Lower leg skin (tissue), 4 donors: Measurements from ENCODE around the gene ATP5PB. TPM values are rescaled to one million over a fixed set of nuclear protein-coding genes. Genes with fewer than 3 reads are reported as not detected.
A peak's percentile ranks its signal among the peaks of the same experiment; 100 is the strongest.

Experiments
- DNase-seq, 2 donors: peaks; one replicate each; pipeline ENCODE4 v3.0.0-alpha.2; 2019; ENCODE audit warnings: low spot score in 2 of 2
- H3K4me3 ChIP-seq: fragments of 200-600 bp; sonication (generic); 2 replicates; pipeline ENCODE4 v1.5.1; 2017; ENCODE audit warnings: mild to moderate bottlenecking, low read depth; ENCODE audit not compliant: poor library complexity, severe bottlenecking
- POLR2A ChIP-seq, 2 donors: fragments of 450-650 bp; IDR thresholded peaks; one replicate each; pipeline ENCODE4 v1.6.1; 2016 to 2017; ENCODE audit warnings: antibody characterized with exemption in 2 of 2, mild to moderate bottlenecking in 1 of 2, moderate library complexity in 1 of 2
- WGBS, 2 donors: methylation state at CpG; one replicate each; pipeline ENCODE4 v1.1.5; 2018; 5-methylcytosine and 5-hydroxymethylcytosine counted together
- intact Hi-C: fragments of 100-400 bp; cut with DNase I; formaldehyde crosslinking; loops from one replicate; pipeline ENCODE4 v1.15.0; 2023; ENCODE audit warnings: low total_unique reads
- total RNA-seq, 4 donors: library from RNA; depleted of rRNA; stranded (reverse); fragments of >200 nt; gene quantifications; one replicate each; pipeline ENCODE4 v1.1.0, GENCODE V29; 2016
- TF ChIP-seq, protein P1 (sequence below), 3 donors: fragments of 450-650 bp; IDR thresholded peaks; one replicate each; pipeline ENCODE4 v1.5.1; 2016; ENCODE audit warnings: antibody characterized with exemption in 3 of 3, mild to moderate bottlenecking in 3 of 3, moderate library complexity in 2 of 3

The ATP5PB gene
- total RNA-seq, 4 donors from 2014 or later, result 113 to 219 (median 153) TPM

GRCh38 chr1:111505641-111506119, 56.4 kb downstream of the ATP5PB start:
- 79 to 84% methylated on average over 6 of the region's 6 CpGs for WGBS, 2 donors
- no peak for TF ChIP-seq POLR2A (IDR thresholded peaks at IDR 0.05)
- TF ChIP-seq, protein P1, sequence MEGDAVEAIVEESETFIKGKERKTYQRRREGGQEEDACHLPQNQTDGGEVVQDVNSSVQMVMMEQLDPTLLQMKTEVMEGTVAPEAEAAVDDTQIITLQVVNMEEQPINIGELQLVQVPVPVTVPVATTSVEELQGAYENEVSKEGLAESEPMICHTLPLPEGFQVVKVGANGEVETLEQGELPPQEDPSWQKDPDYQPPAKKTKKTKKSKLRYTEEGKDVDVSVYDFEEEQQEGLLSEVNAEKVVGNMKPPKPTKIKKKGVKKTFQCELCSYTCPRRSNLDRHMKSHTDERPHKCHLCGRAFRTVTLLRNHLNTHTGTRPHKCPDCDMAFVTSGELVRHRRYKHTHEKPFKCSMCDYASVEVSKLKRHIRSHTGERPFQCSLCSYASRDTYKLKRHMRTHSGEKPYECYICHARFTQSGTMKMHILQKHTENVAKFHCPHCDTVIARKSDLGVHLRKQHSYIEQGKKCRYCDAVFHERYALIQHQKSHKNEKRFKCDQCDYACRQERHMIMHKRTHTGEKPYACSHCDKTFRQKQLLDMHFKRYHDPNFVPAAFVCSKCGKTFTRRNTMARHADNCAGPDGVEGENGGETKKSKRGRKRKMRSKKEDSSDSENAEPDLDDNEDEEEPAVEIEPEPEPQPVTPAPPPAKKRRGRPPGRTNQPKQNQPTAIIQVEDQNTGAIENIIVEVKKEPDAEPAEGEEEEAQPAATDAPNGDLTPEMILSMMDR (IDR thresholded peaks at IDR 0.05), result no peak
- DNase-seq, result peak in 1 of 2 donors; percentile 31
- no peak overlapping the region for H3K4me3 ChIP-seq
- intact Hi-C loops, result loop anchor here (5.0 to 10.0 kb wide), 2 partner anchors 149 to 267 kb away; no protein-coding TSS in a partner anchor

GRCh38 chr1:111506561-111506960, 57.3 kb downstream of the ATP5PB start:
- DNase-seq, result no peak
- no peak overlapping the region for H3K4me3 ChIP-seq
- WGBS, 2 donors, result 43 to 45% methylated on average over 2 of the region's 2 CpGs
- intact Hi-C loops, result loop anchor here (5.0 to 10.0 kb wide), 2 partner anchors 148 to 266 kb away; no protein-coding TSS in a partner anchor
- no peak for TF ChIP-seq POLR2A (IDR thresholded peaks at IDR 0.05)
- TF ChIP-seq, protein P1 (IDR thresholded peaks at IDR 0.05), result no peak

DNA sequence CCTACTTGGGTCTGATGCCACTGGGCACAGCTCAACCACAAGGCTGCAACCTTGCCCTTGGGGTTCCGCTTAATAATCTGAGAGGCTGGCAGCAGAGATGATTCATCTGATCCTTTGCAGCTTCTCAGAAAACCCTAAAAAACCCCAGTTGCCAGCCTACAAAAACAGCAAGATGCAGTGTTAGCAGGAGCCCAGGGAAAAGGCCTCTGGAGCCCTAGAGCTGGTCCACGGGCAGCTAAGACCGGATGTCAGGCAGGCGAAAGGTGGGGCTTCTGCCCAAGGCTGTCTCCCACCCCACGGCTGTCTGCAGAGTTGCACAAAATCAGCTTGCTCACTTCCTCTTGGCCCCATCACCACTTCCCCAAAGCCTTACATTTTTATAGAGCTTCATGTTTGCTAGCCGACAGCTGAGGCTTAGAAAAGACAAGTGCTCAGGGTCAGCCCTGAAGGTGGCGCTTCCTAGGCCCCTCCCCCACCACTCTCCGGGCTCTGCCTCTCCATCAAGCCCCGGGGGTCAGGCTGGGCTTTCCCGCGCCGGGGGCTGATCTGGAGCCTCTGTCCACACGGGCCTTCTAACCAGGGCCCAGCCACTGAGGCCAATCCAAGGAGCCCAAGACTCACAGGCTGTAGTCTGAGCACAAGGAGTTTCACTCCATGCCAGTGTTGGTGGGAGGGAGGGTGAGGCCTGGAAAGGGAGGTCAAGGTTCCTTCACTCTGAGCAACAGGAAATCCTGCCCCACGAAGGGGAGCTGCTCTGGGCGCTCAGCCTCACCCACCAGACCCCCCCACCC, 58.3 kb downstream of the ATP5PB start:
- TF ChIP-seq, protein P1 (IDR thresholded peaks at IDR 0.05), result no peak
- TF ChIP-seq POLR2A (IDR thresholded peaks at IDR 0.05), result no peak
- peak; percentile 77 to 94 for DNase-seq
- intact Hi-C loops, result loop anchor here (5.0 to 10.0 kb wide), 2 partner anchors 147 to 265 kb away; no protein-coding TSS in a partner anchor
- H3K4me3 ChIP-seq, result no peak overlapping the region
- 20 to 24% methylated on average over 14 to 15 of the region's 15 CpGs for WGBS, 2 donors

DNA sequence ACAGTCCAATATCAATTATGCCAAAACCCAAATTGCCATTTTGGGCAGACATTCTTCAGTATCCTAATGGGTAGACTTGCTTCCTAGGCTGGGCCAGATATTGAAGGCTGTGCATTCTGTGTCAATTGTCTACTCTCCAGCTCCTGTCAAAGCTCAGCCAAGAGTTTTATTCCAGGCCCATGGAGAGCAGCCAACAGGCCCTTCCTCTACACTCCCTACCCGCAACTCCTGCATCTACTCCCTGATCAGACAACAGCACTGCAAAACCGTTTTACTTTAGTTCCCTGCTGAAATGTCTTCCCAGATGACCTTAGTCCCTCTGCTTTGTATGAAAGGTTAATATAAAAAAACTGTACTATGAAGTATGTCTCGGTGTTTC, 60.7 kb downstream of the ATP5PB start:
- TF ChIP-seq, protein P1 (IDR thresholded peaks at IDR 0.05), result no peak
- TF ChIP-seq POLR2A (IDR thresholded peaks at IDR 0.05), result no peak
- intact Hi-C loops, result loop anchor here (5.0 to 10.0 kb wide), 2 partner anchors 145 to 262 kb away; no protein-coding TSS in a partner anchor
- H3K4me3 ChIP-seq, result no peak overlapping the region
- WGBS, 2 donors, result 47 to 51% methylated on average over 3 of the region's 3 CpGs
- DNase-seq, result no peak

GRCh38 chr1:111511370-111511769, 62.1 kb downstream of the ATP5PB start:
- intact Hi-C loops, result no loop called here
- H3K4me3 ChIP-seq, result no peak overlapping the region
- TF ChIP-seq POLR2A (IDR thresholded peaks at IDR 0.05), result no peak
- TF ChIP-seq, protein P1 (IDR thresholded peaks at IDR 0.05), result no peak
- no peak for DNase-seq
- WGBS, 2 donors, result 85 to 87% methylated on average over 3 of the region's 3 CpGs

Other genes starting within 250 kb of the ATP5PB start
- 10 to 100 TPM; 26.7 to 48.9 (median 33.6) TPM for gene DENND2D, start 248.8 kb upstream of the ATP5PB start, total RNA-seq
- 10 to 100 TPM in 1 of 4 donors, 1 to 10 TPM in 2, not detected in 1; 2.2 to 15.8 (median 5.5) TPM for gene CHI3L2, start 221.8 kb upstream of the ATP5PB start, total RNA-seq
- gene CHIA, start 158.6 kb upstream of the ATP5PB start, total RNA-seq, result not detected
- 1 to 10 TPM; 1.6 to 7.1 (median 4.9) TPM for gene OVGP1, start 21.7 kb upstream of the ATP5PB start, total RNA-seq
- 10 to 100 TPM in 3 of 4 donors, 1 to 10 TPM in 1; 8.8 to 18.5 (median 12.7) TPM for gene WDR77, start 208 bp upstream of the ATP5PB start, total RNA-seq
- 10 to 100 TPM in 3 of 4 donors, 1 to 10 TPM in 1; 2.4 to 15.3 (median 12.3) TPM for gene C1orf162, start 24.5 kb downstream of the ATP5PB start, total RNA-seq
- 1 to 10 TPM in 3 of 4 donors, under 1 TPM in 1; 0.91 to 2.1 (median 1.8) TPM for gene ADORA3, start 54.2 kb downstream of the ATP5PB start, total RNA-seq
- gene TMIGD3, start 54.2 kb downstream of the ATP5PB start, total RNA-seq, result 1 to 10 TPM in 1 of 4 donors, under 1 TPM in 2, not detected in 1; 0.54 to 1.2 (median 0.68) TPM
- 10 to 100 TPM; 25.5 to 33.8 (median 31.0) TPM for gene RAP1A, start 170.3 kb downstream of the ATP5PB start, total RNA-seq